Tibial nerve (tissue), 4 donors: Measurements from ENCODE around the gene SLC23A2. TPM values are rescaled to one million over a fixed set of nuclear protein-coding genes. Genes with fewer than 3 reads are reported as not detected.
"Not testable (repeated sequence)": the region's sequence is repeated elsewhere in the genome, so short reads cannot be mapped to it uniquely, and the experiment has no call there.

Source experiments
- DNase-seq, 2 donors: peaks; one replicate each; pipeline ENCODE4 v3.0.0-alpha.2; 2019; ENCODE audit warnings: low spot score in 2 of 2
- H3K27ac ChIP-seq, 4 donors: fragments of 200-600 bp; sonication (generic) in 3 of 4; one replicate each; pipeline ENCODE4 v1.5.1; 2017 to 2019; ENCODE audit warnings: mild to moderate bottlenecking in 1 of 4
- H3K27me3 ChIP-seq, 2 donors: fragments of 200-600 bp; sonication (generic) in 1 of 2; one replicate each; pipeline versions ENCODE4 v1.5.1 to v1.6.0; 2017 to 2019
- H3K36me3 ChIP-seq, 3 donors: fragments of 200-600 bp; sonication (generic); one replicate each; pipeline ENCODE4 v1.5.1; 2018 to 2019
- H3K4me1 ChIP-seq, 4 donors: fragments of 200-600 bp; sonication (generic) in 3 of 4; one replicate each; pipeline ENCODE4 v1.5.1; 2017 to 2019
- H3K4me3 ChIP-seq, 4 donors: fragments of 200-600 bp; sonication (generic) in 3 of 4; one replicate each; pipeline ENCODE4 v1.5.1; 2017 to 2019; ENCODE audit warnings: mild to moderate bottlenecking in 1 of 4, moderate library complexity in 1 of 4
- H3K9me3 ChIP-seq, 4 donors: fragments of 200-600 bp; sonication (generic) in 3 of 4; one replicate each; pipeline ENCODE4 v1.5.1; 2017 to 2019
- EP300 ChIP-seq, 2 donors: sonication (generic); formaldehyde crosslinking; IDR thresholded peaks; one replicate each; pipeline ENCODE4 v1.6.1; 2017; ENCODE audit warnings: antibody characterized with exemption in 2 of 2, mild to moderate bottlenecking in 1 of 2
- POLR2A ChIP-seq, 2 donors: fragments of 450-650 bp; IDR thresholded peaks; one replicate each; pipeline ENCODE4 v1.6.1; 2017; ENCODE audit warnings: antibody characterized with exemption in 2 of 2, mild to moderate bottlenecking in 2 of 2, moderate library complexity in 2 of 2
- WGBS, 2 donors: methylation state at CpG; one replicate each; pipeline ENCODE4 v1.1.5; 2018; 5-methylcytosine and 5-hydroxymethylcytosine counted together
- total RNA-seq, 4 donors: library from RNA; depleted of rRNA; stranded (reverse); fragments of >200 nt; gene quantifications; one replicate each; pipeline ENCODE4 v1.1.0, GENCODE V29; 2016
- TF ChIP-seq, protein P1 (sequence below), 5 experiments: fragments of 200-600 bp in 3 of 5; fragments of 450-650 bp in 2 of 5; sonication (generic) in 3 of 5; IDR thresholded peaks; one replicate each; pipeline ENCODE4 v1.5.1; 2016 to 2019; ENCODE audit warnings: antibody characterized with exemption in 5 of 5, mild to moderate bottlenecking in 3 of 5, moderate library complexity in 2 of 5

Gene SLC23A2
- total RNA-seq, 4 donors from 2014 or later = 30.6 to 48.5 (median 40.6) TPM

DNA sequence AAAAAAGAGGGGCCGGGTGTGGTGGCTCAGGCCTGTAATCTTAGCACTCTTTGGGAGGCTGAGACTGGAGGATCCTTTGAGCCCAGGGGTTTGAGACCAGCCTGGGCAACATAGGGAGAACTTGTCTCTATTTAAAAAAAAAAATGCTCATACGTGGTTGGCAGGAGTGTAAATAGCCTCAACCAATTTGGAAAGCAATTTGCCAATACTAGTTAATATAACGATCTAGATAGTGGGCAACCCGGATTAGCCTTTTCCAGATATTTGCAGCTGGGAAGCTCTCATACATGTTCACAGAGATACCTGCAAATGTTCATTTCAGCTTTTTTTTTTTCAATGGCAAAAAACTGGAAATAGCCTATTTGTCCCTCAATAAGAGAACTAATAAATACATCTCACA, 39.0 kb upstream of the SLC23A2 start:
- WGBS, 2 donors = 76 to 82% methylated on average over 4 of the region's 4 CpGs
- H3K4me3 ChIP-seq = no peak overlapping the region
- TF ChIP-seq POLR2A (IDR thresholded peaks at IDR 0.05) = no peak
- no peak for TF ChIP-seq EP300 (IDR thresholded peaks at IDR 0.05)
- TF ChIP-seq, protein P1, sequence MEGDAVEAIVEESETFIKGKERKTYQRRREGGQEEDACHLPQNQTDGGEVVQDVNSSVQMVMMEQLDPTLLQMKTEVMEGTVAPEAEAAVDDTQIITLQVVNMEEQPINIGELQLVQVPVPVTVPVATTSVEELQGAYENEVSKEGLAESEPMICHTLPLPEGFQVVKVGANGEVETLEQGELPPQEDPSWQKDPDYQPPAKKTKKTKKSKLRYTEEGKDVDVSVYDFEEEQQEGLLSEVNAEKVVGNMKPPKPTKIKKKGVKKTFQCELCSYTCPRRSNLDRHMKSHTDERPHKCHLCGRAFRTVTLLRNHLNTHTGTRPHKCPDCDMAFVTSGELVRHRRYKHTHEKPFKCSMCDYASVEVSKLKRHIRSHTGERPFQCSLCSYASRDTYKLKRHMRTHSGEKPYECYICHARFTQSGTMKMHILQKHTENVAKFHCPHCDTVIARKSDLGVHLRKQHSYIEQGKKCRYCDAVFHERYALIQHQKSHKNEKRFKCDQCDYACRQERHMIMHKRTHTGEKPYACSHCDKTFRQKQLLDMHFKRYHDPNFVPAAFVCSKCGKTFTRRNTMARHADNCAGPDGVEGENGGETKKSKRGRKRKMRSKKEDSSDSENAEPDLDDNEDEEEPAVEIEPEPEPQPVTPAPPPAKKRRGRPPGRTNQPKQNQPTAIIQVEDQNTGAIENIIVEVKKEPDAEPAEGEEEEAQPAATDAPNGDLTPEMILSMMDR (IDR thresholded peaks at IDR 0.05) = no peak
- H3K36me3 ChIP-seq = no peaks in the 10 kb centered on the region
- H3K27ac ChIP-seq = no peak overlapping the region
- peaks cover 0 to 8% (median 0%) of the 10 kb centered on the region in 4 donors for H3K4me1 ChIP-seq
- no peaks in the 10 kb centered on the region for H3K9me3 ChIP-seq
- H3K27me3 ChIP-seq = no peaks in the 10 kb centered on the region
- no peak for DNase-seq

DNA sequence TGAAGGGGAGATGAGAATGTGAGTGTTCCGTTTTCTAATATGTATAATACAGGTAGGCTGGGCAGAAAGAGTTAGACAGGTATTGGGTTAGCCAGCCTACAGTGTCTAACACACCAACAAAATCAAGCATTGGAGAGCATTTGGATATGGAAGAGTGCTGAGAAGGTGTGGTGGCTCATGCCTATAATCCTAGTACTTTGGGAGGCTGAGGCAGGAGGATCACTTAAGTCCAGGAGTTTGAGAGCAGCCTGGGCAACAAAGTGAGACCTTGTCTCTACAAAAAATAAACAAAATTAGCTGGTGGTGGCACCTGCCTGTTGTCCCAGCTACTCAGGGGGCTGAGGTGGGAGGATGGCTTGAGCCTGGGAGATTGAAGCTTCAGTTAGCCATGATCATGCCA, 38.6 kb upstream of the SLC23A2 start:
- no peak for DNase-seq

GRCh38 chr20:5039255-5039657, 37.9 kb upstream of the SLC23A2 start:
- no peaks in the 10 kb centered on the region for H3K27me3 ChIP-seq
- H3K27ac ChIP-seq = no peak overlapping the region
- H3K4me3 ChIP-seq = no peak overlapping the region
- H3K9me3 ChIP-seq = no peaks in the 10 kb centered on the region
- H3K4me1 ChIP-seq = peaks cover 0 to 8% (median 0%) of the 10 kb centered on the region in 4 donors
- TF ChIP-seq EP300 (IDR thresholded peaks at IDR 0.05) (no peak), POLR2A (IDR thresholded peaks at IDR 0.05) (no peak)
- TF ChIP-seq, protein P1 (IDR thresholded peaks at IDR 0.05) = no peak
- WGBS, 2 donors = 75 to 80% methylated on average over 8 of the region's 8 CpGs
- DNase-seq = no peak
- H3K36me3 ChIP-seq = no peaks in the 10 kb centered on the region

More for the DNA sequence above, 38.6 kb upstream of the SLC23A2 start:
- Histone ChIP-seq H3K9me3 (no peaks in the 10 kb centered on the region), H3K36me3 (no peaks in the 10 kb centered on the region), H3K4me1 (peaks cover 0 to 8% (median 0%) of the 10 kb centered on the region in 4 donors), H3K27me3 (no peaks in the 10 kb centered on the region), H3K27ac (no peak overlapping the region), H3K4me3 (no peak overlapping the region)
- WGBS, 2 donors = 98 to 100% methylated on average over 1 of the region's 1 CpG
- TF ChIP-seq, protein P1 (IDR thresholded peaks at IDR 0.05) = no peak
- TF ChIP-seq EP300 (IDR thresholded peaks at IDR 0.05) (no peak), POLR2A (IDR thresholded peaks at IDR 0.05) (no peak)

DNA sequence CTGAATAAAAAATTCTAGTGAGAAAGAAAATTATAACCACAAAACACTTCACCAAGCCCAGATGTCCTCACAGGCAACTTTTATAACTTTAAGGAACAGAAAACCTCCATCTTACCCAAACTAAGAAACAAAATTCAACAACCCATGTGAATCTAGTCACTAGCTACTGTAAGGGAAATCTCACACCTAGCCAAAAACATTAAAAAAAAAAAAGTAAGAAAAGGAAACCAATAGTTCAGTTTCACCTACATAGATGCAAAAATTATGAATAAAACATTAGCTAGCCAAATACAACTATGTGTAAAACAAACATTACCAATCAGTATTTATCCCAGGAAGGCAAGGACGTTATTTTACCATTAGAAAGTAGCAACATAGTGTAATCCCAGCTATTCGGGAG, 35.5 kb upstream of the SLC23A2 start:
- no peaks in the 10 kb centered on the region for H3K36me3 ChIP-seq
- 62 to 67% methylated on average over 2 of the region's 2 CpGs for WGBS, 2 donors
- no peak overlapping the region for H3K27ac ChIP-seq
- no peaks in the 10 kb centered on the region for H3K27me3 ChIP-seq
- no peak overlapping the region for H3K4me3 ChIP-seq
- DNase-seq = no peak
- TF ChIP-seq, protein P1 (IDR thresholded peaks at IDR 0.05) = no peak
- TF ChIP-seq EP300 (IDR thresholded peaks at IDR 0.05) (no peak), POLR2A (IDR thresholded peaks at IDR 0.05) (no peak)
- peaks cover 0 to 6% (median 0%) of the 10 kb centered on the region in 4 donors for H3K4me1 ChIP-seq
- H3K9me3 ChIP-seq = no peaks in the 10 kb centered on the region

DNA sequence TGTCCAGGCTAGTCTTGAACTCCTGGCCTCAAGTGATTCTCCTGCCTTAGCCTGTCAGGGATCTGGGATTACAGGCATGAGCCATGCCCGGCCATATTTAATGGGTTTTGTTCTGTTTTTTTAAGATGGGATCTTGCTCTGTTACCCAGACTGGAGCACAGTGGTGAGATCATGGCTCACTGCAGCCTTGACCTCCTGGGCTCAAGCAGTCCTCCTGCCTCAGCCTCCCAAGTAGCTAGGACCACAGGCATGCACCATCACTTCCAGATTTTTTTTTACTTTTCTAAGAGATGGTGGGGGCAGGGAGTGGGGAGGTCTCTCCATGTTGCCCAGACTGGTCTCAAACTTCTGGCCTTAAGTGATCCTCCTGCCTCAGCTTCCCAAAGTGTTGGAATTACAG, 34.2 kb upstream of the SLC23A2 start:
- H3K4me1 ChIP-seq, H3K36me3 ChIP-seq, H3K27ac ChIP-seq, H3K9me3 ChIP-seq, H3K4me3 ChIP-seq, DNase-seq, H3K27me3 ChIP-seq: not testable (repeated sequence)
- 50 to 72% methylated on average over 1 of the region's 1 CpG for WGBS, 2 donors

GRCh38 chr20:5033566-5033965, 32.3 kb upstream of the SLC23A2 start:
- Histone ChIP-seq H3K4me1 (peaks cover 0 to 6% (median 0%) of the 10 kb centered on the region in 4 donors), H3K27me3 (no peaks in the 10 kb centered on the region), H3K36me3 (no peaks in the 10 kb centered on the region), H3K27ac (peak overlapping the region in 1 of 4 donors; percentile 38), H3K9me3 (no peaks in the 10 kb centered on the region), H3K4me3 (no peak overlapping the region)
- no peak for DNase-seq
- TF ChIP-seq, protein P1 (IDR thresholded peaks at IDR 0.05) = no peak
- TF ChIP-seq EP300 (IDR thresholded peaks at IDR 0.05) (no peak), POLR2A (IDR thresholded peaks at IDR 0.05) (no peak)
- 58 to 73% methylated on average over 2 of the region's 2 CpGs for WGBS, 2 donors

GRCh38 chr20:5031701-5032100, 30.4 kb upstream of the SLC23A2 start:
- not testable (repeated sequence) for H3K27ac ChIP-seq, DNase-seq, H3K27me3 ChIP-seq, H3K4me1 ChIP-seq, H3K36me3 ChIP-seq, H3K4me3 ChIP-seq, H3K9me3 ChIP-seq
- 92 to 93% methylated on average over 10 of the region's 10 CpGs for WGBS, 2 donors
